ENCODE results near the gene CACUL1.

The CACUL1 gene

GRCh38 chr10:118730756-118731456, 23.9 kb downstream of the CACUL1 start:
- H3K36me3 ChIP-seq (ENCODE audit: low read depth): peaks cover 26% of the 10 kb centered on the region
- ATAC-seq (ENCODE audit: low read depth) (peak; percentile 76), DNase-seq (ENCODE audit: low spot score) (no peak)
- no peak overlapping the region for H3K4me3 ChIP-seq (ENCODE audit: severe bottlenecking)
- no peaks in the 10 kb centered on the region for H3K27me3 ChIP-seq (ENCODE audit: insufficient read depth, poor library complexity, severe bottlenecking)
- TF ChIP-seq, protein P1, sequence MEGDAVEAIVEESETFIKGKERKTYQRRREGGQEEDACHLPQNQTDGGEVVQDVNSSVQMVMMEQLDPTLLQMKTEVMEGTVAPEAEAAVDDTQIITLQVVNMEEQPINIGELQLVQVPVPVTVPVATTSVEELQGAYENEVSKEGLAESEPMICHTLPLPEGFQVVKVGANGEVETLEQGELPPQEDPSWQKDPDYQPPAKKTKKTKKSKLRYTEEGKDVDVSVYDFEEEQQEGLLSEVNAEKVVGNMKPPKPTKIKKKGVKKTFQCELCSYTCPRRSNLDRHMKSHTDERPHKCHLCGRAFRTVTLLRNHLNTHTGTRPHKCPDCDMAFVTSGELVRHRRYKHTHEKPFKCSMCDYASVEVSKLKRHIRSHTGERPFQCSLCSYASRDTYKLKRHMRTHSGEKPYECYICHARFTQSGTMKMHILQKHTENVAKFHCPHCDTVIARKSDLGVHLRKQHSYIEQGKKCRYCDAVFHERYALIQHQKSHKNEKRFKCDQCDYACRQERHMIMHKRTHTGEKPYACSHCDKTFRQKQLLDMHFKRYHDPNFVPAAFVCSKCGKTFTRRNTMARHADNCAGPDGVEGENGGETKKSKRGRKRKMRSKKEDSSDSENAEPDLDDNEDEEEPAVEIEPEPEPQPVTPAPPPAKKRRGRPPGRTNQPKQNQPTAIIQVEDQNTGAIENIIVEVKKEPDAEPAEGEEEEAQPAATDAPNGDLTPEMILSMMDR (IDR thresholded peaks at IDR 0.05; ENCODE audit: poor library complexity, severe bottlenecking): no peak
- H3K27ac ChIP-seq (ENCODE audit: poor library complexity, severe bottlenecking): no peak overlapping the region
- H3K9me3 ChIP-seq (ENCODE audit: severe bottlenecking): no peaks in the 10 kb centered on the region
- peaks cover 14% of the 10 kb centered on the region for H3K4me1 ChIP-seq (ENCODE audit: insufficient read depth, poor library complexity, severe bottlenecking)

DNA sequence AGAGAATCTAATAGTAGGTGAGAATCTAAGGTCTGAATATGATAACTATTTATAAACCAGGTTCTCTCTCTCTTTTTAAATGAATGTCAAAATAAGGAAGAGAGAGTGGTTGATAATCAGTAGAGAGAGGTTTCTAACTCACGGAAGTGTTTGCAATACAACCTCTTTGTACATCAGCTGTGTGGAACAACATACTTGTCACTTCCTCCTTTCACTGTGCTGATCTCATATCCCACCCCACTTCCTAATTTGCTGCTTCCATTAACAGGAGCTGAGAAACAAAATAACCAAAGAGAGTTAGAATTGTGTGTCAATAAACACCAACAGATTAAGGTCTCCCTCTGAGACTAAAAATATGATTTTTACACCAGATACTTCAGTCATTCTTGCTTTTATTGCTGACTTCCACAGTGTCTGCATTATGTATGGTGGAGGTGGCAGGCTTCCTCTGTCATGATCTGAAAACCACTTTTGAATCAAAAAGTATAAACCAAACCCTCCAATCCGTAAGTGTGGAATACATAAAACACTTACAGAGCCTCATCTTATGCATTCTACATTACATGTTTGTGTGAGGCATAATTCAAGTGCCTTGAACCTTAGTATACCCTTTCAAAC, 25.0 kb downstream of the CACUL1 start:
- Histone ChIP-seq H3K9me3 (ENCODE audit: severe bottlenecking) (no peaks in the 10 kb centered on the region), H3K27ac (ENCODE audit: poor library complexity, severe bottlenecking) (no peak overlapping the region), H3K27me3 (ENCODE audit: insufficient read depth, poor library complexity, severe bottlenecking) (no peaks in the 10 kb centered on the region), H3K4me1 (ENCODE audit: insufficient read depth, poor library complexity, severe bottlenecking) (peaks cover 8% of the 10 kb centered on the region), H3K4me3 (ENCODE audit: severe bottlenecking) (no peak overlapping the region), H3K36me3 (ENCODE audit: low read depth) (peaks cover 29% of the 10 kb centered on the region)
- TF ChIP-seq, protein P1 (IDR thresholded peaks at IDR 0.05; ENCODE audit: poor library complexity, severe bottlenecking): no peak
- DNase-seq (ENCODE audit: low spot score) (no peak), ATAC-seq (ENCODE audit: low read depth) (no peak)

DNA sequence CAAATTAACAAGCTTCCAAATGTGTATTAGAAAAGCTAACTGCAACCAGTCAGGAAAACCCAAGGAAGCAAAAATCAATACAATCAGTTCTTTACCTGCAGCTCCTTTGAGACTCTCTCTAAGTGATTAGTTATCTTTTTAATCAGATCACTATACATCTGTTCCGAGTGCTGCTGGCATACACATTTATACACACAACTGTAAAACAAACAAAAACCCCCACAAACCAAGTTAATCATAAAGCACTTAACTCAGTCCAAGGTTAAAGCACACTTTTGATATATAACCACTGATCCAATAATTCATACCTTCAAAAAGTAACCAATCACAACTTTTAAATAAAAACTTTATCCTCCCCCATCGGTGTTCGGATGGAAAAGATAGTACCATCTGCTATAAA, 25.6 kb downstream of the CACUL1 start:
- Histone ChIP-seq H3K36me3 (ENCODE audit: low read depth) (peaks cover 34% of the 10 kb centered on the region), H3K4me1 (ENCODE audit: insufficient read depth, poor library complexity, severe bottlenecking) (peaks cover 8% of the 10 kb centered on the region), H3K4me3 (ENCODE audit: severe bottlenecking) (no peak overlapping the region), H3K9me3 (ENCODE audit: severe bottlenecking) (no peaks in the 10 kb centered on the region), H3K27ac (ENCODE audit: poor library complexity, severe bottlenecking) (no peak overlapping the region), H3K27me3 (ENCODE audit: insufficient read depth, poor library complexity, severe bottlenecking) (no peaks in the 10 kb centered on the region)
- no peak for DNase-seq (ENCODE audit: low spot score)
- ATAC-seq (ENCODE audit: low read depth): no peak
- TF ChIP-seq, protein P1 (IDR thresholded peaks at IDR 0.05; ENCODE audit: poor library complexity, severe bottlenecking): no peak

DNA sequence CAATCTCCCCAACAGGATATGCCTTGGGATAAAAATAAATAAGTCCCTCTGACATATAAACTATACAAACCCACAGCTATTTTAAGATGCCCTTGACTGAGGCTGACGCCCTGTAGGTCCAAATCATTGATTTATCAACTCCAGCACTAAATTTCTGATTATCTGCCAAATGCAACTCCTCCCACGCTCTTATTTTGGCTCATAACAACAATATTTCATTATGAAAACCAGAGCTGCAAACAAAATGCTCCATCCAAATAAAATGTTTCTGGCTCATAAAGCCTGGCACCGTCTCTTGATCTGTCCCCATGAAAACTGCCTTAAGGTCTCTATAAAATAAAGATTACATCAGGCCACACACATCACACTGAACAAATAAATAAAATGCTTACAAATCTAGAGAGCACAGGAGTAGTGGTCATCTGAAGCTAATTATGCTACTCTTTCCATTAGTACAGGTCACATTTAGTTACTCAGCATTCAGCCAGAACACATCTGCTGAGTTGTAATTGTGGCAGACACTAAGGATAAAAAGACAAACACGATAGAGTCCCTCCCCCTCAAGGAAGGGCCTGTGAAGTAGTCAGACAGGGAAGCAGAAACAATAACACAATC, 28.8 kb downstream of the CACUL1 start:
- H3K4me1 ChIP-seq (ENCODE audit: insufficient read depth, poor library complexity, severe bottlenecking): no peaks in the 10 kb centered on the region
- H3K4me3 ChIP-seq (ENCODE audit: severe bottlenecking): no peak overlapping the region
- no peak for ATAC-seq (ENCODE audit: low read depth)
- no peak for DNase-seq (ENCODE audit: low spot score)
- H3K27ac ChIP-seq (ENCODE audit: poor library complexity, severe bottlenecking): no peak overlapping the region
- peaks cover 38% of the 10 kb centered on the region for H3K36me3 ChIP-seq (ENCODE audit: low read depth)
- no peaks in the 10 kb centered on the region for H3K9me3 ChIP-seq (ENCODE audit: severe bottlenecking)
- no peaks in the 10 kb centered on the region for H3K27me3 ChIP-seq (ENCODE audit: insufficient read depth, poor library complexity, severe bottlenecking)
- TF ChIP-seq, protein P1 (IDR thresholded peaks at IDR 0.05; ENCODE audit: poor library complexity, severe bottlenecking): no peak
